ENCODE measurements around the gene C17orf78.

GRCh38 chr17:37399265-37399803 is 23.5 kb downstream of the C17orf78 start:
- TF ChIP-seq CTCF (IDR thresholded peaks at IDR 0.05) = no peak
- TF ChIP-seq EP300 (IDR thresholded peaks at IDR 0.05) = no peak
